HCT116 (cell line): ENCODE data around the gene ZNF292. TPM values are rescaled to one million over a fixed set of nuclear protein-coding genes. Genes with fewer than 3 reads are reported as not detected.

Experiments
- ATAC-seq: fragments of 200-7000 bp; cut with Tn5 transposase; 2 replicates; pipeline ENCODE4 v1.9.1; 2020; ENCODE audit warnings: mild to moderate bottlenecking, moderate library complexity
- BruUV-seq: library from RNA; stranded (reverse); fragments of 400-500 nt; replicated peaks from 2 replicates; lab custom pipeline; 2021; lab: Mats Ljungman, UMichigan
- CTCF ChIA-PET: fragments of 300-600 bp; sonication (Branson Sonifier 250); formaldehyde crosslinking; loops from one replicate; lab custom pipeline; 2021; ENCODE audit warnings: antibody characterized with exemption; lab: Charles Lee
- POLR2A ChIA-PET: fragments of 300-600, 350-600 bp; sonication (Branson Sonifier 250); formaldehyde crosslinking; loops from one replicate; lab custom pipeline; 2021; ENCODE audit warnings: antibody characterized with exemption; lab: Charles Lee
- RAD21 ChIA-PET, 2 experiments: fragments of 300-600 bp; sonication (Branson Sonifier 250); formaldehyde crosslinking; loops; one replicate each; lab custom pipeline; 2023; ENCODE audit warnings: low total read pairs in 2 of 2; ENCODE audit not compliant: uncharacterized antibody in 2 of 2, unreplicated experiment in 2 of 2, low non-redundant PET in 1 of 2; lab: Charles Lee
- DNase-seq: peaks from one replicate; pipeline ENCODE4 v3.0.0-alpha.2; 2010; ENCODE audit warnings: low read depth, low spot score
- H2AFZ ChIP-seq: fragments of 200-600 bp; shearing (Covaris generic), sonication (generic); 2 replicates; pipeline ENCODE4 v1.6.1; 2017; ENCODE audit warnings: low read depth, mixed run types, mixed read lengths, antibody characterized with exemption, low read length; ENCODE audit not compliant: poor library complexity, severe bottlenecking
- H3K27ac ChIP-seq: 2 replicates; pipeline ENCODE4 v1.5.1; 2012; ENCODE audit warnings: low read depth, low read length
- H3K27me3 ChIP-seq: fragments of 200-600 bp; sonication (generic); 2 replicates; pipeline ENCODE4 v1.6.1; 2016; ENCODE audit warnings: mixed run types, low read length, mixed read lengths; ENCODE audit not compliant: insufficient read depth
- H3K36me3 ChIP-seq, 2 experiments: fragments of 200-500 bp in 1 of 2; fragments of 200-600 bp in 1 of 2; sonication (Bioruptor generic) in 1 of 2; sonication (generic) in 1 of 2; 2 replicates each; pipeline versions ENCODE4 v1.5.1 to v1.6.1; 2014 to 2016; ENCODE audit warnings: low read length in 2 of 2, inconsistent platforms in 1 of 2, mixed read lengths in 1 of 2, mixed run types in 1 of 2; ENCODE audit not compliant: insufficient read depth in 2 of 2, control insufficient read depth in 1 of 2
- H3K4me1 ChIP-seq, 2 experiments: fragments of 200-600 bp in 1 of 2; sonication (generic) in 1 of 2; 2 replicates each; pipeline versions ENCODE4 v1.5.1 to v1.6.1; 2012 to 2017; ENCODE audit warnings: low read length in 2 of 2, inconsistent platforms in 1 of 2, mild to moderate bottlenecking in 1 of 2, mixed read lengths in 1 of 2, mixed run types in 1 of 2, moderate library complexity in 1 of 2; ENCODE audit not compliant: insufficient read depth in 2 of 2, control insufficient read depth in 1 of 2
- H3K4me2 ChIP-seq: fragments of 200-600 bp; sonication (generic); 2 replicates; pipeline ENCODE4 v1.6.1; 2017; ENCODE audit warnings: mixed run types, low read length, mixed read lengths
- H3K4me3 ChIP-seq, 2 experiments: fragments of 200-600 bp in 1 of 2; sonication (generic) in 1 of 2; replicated peaks in 1 of 2; 2 replicates each; pipeline ENCODE4 v1.5.1; 2011 to 2016; ENCODE audit warnings: low read length in 2 of 2, control low read depth in 1 of 2, low read depth in 1 of 2, mild to moderate bottlenecking in 1 of 2, mixed read lengths in 1 of 2, mixed run types in 1 of 2
- H3K79me2 ChIP-seq: fragments of 200-600 bp; sonication (generic); 2 replicates; pipeline ENCODE4 v1.6.1; 2017; ENCODE audit warnings: mild to moderate bottlenecking, mixed run types, low read length, moderate library complexity, mixed read lengths; ENCODE audit not compliant: insufficient read depth
- H3K9ac ChIP-seq: fragments of 200-600 bp; sonication (generic); 2 replicates; pipeline ENCODE4 v1.6.1; 2016; ENCODE audit warnings: low read length, mixed read lengths
- H3K9me2 ChIP-seq: fragments of 200-600 bp; sonication (generic), shearing (Covaris generic); 2 replicates; pipeline ENCODE4 v1.6.1; 2017; ENCODE audit warnings: mixed run types, mild to moderate bottlenecking, moderate library complexity; ENCODE audit not compliant: insufficient read depth
- H3K9me3 ChIP-seq, 2 experiments: fragments of 200-500 bp in 1 of 2; fragments of 200-600 bp in 1 of 2; sonication (Bioruptor generic) in 1 of 2; sonication (generic) in 1 of 2; 2 replicates each; pipeline ENCODE4 v1.6.1; 2014 to 2017; ENCODE audit warnings: low read length in 2 of 2, mixed read lengths in 2 of 2, inconsistent platforms in 1 of 2, low read depth in 1 of 2, mild to moderate bottlenecking in 1 of 2, mixed run types in 1 of 2, moderate library complexity in 1 of 2; ENCODE audit not compliant: control insufficient read depth in 1 of 2, insufficient read depth in 1 of 2
- H4K20me1 ChIP-seq: fragments of 200-600 bp; sonication (generic), shearing (Covaris generic); 2 replicates; pipeline ENCODE4 v1.6.1; 2017; ENCODE audit warnings: mixed run types, mild to moderate bottlenecking, moderate library complexity; ENCODE audit not compliant: insufficient read depth
- CBX3 ChIP-seq: IDR thresholded peaks from 2 replicates; pipeline ENCODE4 v1.6.1; 2012; ENCODE audit warnings: low read depth
- EGR1 ChIP-seq: IDR thresholded peaks from 2 replicates; pipeline ENCODE4 v1.6.1; 2012; ENCODE audit warnings: low read depth
- ELF1 ChIP-seq: IDR thresholded peaks from 2 replicates; pipeline ENCODE4 v1.6.1; 2012; ENCODE audit warnings: low read depth, borderline replicate concordance
- EZH2 ChIP-seq: fragments of 200-600 bp; sonication (generic); IDR thresholded peaks from 2 replicates; pipeline ENCODE4 v1.6.1; 2017; ENCODE audit warnings: antibody characterized with exemption, mixed run types
- EZH2phosphoT487 ChIP-seq: fragments of 200-600 bp; IDR thresholded peaks from 2 replicates; pipeline ENCODE4 v1.6.1; 2018; ENCODE audit warnings: antibody characterized with exemption, borderline replicate concordance
- FOSL1 ChIP-seq: IDR thresholded peaks from 2 replicates; pipeline ENCODE4 v1.6.1; 2012; ENCODE audit warnings: low read depth
- JUND ChIP-seq: IDR thresholded peaks from 2 replicates; pipeline ENCODE4 v1.6.1; 2012
- POLR2A ChIP-seq: IDR thresholded peaks from 2 replicates; pipeline ENCODE4 v1.7.0; 2011; ENCODE audit warnings: borderline replicate concordance; ENCODE audit not compliant: insufficient read depth, insufficient read length; ENCODE audit errors: extremely low read depth
- POLR2AphosphoS5 ChIP-seq: IDR thresholded peaks from 2 replicates; pipeline ENCODE4 v1.6.1; 2011; ENCODE audit warnings: mild to moderate bottlenecking, low read depth, low read length, moderate library complexity
- RAD21 ChIP-seq: IDR thresholded peaks from 2 replicates; pipeline ENCODE4 v1.6.1; 2012; ENCODE audit warnings: low read depth, mild to moderate bottlenecking
- SIN3A ChIP-seq: IDR thresholded peaks from 2 replicates; pipeline ENCODE4 v1.6.1; 2012; ENCODE audit warnings: low read depth
- SP1 ChIP-seq: IDR thresholded peaks from 2 replicates; pipeline ENCODE4 v1.6.1; 2012; ENCODE audit warnings: low read depth
- SRF ChIP-seq: IDR thresholded peaks from 2 replicates; pipeline ENCODE4 v1.6.1; 2012; ENCODE audit warnings: low read depth
- TCF7L2 ChIP-seq: IDR thresholded peaks from 2 replicates; pipeline ENCODE4 v1.7.0; 2011; ENCODE audit warnings: borderline replicate concordance, inconsistent platforms; ENCODE audit not compliant: insufficient read depth, insufficient read length; ENCODE audit errors: extremely low read depth
- YY1 ChIP-seq: IDR thresholded peaks from 2 replicates; pipeline ENCODE4 v1.6.1; 2011; ENCODE audit warnings: low read length, low read depth, moderate library complexity, mild to moderate bottlenecking; ENCODE audit not compliant: insufficient replicate concordance; ENCODE audit errors: extremely low read depth
- ZNF274 ChIP-seq: fragments of 200-500 bp; sonication (Bioruptor generic); IDR thresholded peaks from 2 replicates; pipeline ENCODE4 v1.6.1; 2014; ENCODE audit warnings: mild to moderate bottlenecking, low read depth, low read length, inconsistent platforms
- intact Hi-C: fragments of 100-400 bp; cut with micrococcal nuclease; formaldehyde crosslinking; loops from 2 replicates; pipeline ENCODE4 v1.10.0; 2022
- total RNA-seq: library from RNA; stranded (reverse); gene quantifications from one replicate; pipeline ENCODE4 v1.2.1, GENCODE V29; 2021; ENCODE audit not compliant: unreplicated experiment
- TF ChIP-seq, protein P1 (sequence below): IDR thresholded peaks from 2 replicates; pipeline ENCODE4 v1.6.1; 2012; ENCODE audit warnings: low read depth
- TF ChIP-seq, protein P2 (sequence below): IDR thresholded peaks from 2 replicates; pipeline ENCODE4 v1.6.1; 2011; ENCODE audit warnings: mild to moderate bottlenecking, low read length, moderate library complexity; ENCODE audit not compliant: insufficient replicate concordance; ENCODE audit errors: extremely low read depth
- TF ChIP-seq, protein P3 (sequence below): IDR thresholded peaks from 2 replicates; pipeline ENCODE4 v1.6.1; 2012
- TF ChIP-seq, protein P4 (sequence below): IDR thresholded peaks from 2 replicates; pipeline ENCODE4 v1.6.1; 2012

The ZNF292 gene
- total RNA-seq, 1 experiment from 2014 or later: 35.3 TPM

DNA sequence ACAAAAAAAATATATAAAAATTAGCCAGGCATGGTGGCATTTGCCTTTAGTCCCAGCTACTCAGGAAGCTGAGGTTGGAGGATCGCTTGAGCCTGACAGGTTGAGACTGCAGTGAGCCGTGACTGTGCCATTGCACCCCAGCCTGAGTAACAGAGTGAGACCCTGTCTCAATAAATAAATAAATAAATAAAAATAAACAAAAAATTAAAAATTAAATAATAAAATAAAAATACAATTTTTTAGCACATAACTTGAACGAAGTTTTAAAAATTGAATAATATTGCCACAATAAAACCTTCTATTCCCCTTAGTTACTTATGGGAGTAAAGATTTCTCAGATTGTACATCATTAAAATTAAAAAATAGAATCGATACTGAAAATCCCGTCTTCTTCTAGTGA is 31.3 kb upstream of the ZNF292 start:
- Histone ChIP-seq H2AFZ (no peak overlapping the region), H3K79me2 (no peaks in the 10 kb centered on the region), H3K27ac (no peak overlapping the region), H3K9me2 (no peaks in the 10 kb centered on the region), H3K4me2 (no peak overlapping the region), H3K9me3 (no peaks in the 10 kb centered on the region), H3K9ac (no peak overlapping the region), H3K4me3 (no peak overlapping the region), H3K4me1 (no peaks in the 10 kb centered on the region), H3K27me3 (no peaks in the 10 kb centered on the region), H4K20me1 (no peaks in the 10 kb centered on the region), H3K36me3 (no peaks in the 10 kb centered on the region)
- ChIA-PET RAD21 (no interaction called here), CTCF (no interaction called here), POLR2A (no interaction called here)
- TF ChIP-seq SRF (no peak), POLR2A (no peak), POLR2AphosphoS5 (no peak), EZH2 (no peak), RAD21 (no peak), ZNF274 (no peak), ELF1 (no peak), FOSL1 (no peak), SP1 (no peak), TCF7L2 (no peak), YY1 (no peak), EZH2phosphoT487 (no peak), CBX3 (no peak), EGR1 (no peak), SIN3A (no peak), JUND (no peak)
- TF ChIP-seq, protein P1, sequence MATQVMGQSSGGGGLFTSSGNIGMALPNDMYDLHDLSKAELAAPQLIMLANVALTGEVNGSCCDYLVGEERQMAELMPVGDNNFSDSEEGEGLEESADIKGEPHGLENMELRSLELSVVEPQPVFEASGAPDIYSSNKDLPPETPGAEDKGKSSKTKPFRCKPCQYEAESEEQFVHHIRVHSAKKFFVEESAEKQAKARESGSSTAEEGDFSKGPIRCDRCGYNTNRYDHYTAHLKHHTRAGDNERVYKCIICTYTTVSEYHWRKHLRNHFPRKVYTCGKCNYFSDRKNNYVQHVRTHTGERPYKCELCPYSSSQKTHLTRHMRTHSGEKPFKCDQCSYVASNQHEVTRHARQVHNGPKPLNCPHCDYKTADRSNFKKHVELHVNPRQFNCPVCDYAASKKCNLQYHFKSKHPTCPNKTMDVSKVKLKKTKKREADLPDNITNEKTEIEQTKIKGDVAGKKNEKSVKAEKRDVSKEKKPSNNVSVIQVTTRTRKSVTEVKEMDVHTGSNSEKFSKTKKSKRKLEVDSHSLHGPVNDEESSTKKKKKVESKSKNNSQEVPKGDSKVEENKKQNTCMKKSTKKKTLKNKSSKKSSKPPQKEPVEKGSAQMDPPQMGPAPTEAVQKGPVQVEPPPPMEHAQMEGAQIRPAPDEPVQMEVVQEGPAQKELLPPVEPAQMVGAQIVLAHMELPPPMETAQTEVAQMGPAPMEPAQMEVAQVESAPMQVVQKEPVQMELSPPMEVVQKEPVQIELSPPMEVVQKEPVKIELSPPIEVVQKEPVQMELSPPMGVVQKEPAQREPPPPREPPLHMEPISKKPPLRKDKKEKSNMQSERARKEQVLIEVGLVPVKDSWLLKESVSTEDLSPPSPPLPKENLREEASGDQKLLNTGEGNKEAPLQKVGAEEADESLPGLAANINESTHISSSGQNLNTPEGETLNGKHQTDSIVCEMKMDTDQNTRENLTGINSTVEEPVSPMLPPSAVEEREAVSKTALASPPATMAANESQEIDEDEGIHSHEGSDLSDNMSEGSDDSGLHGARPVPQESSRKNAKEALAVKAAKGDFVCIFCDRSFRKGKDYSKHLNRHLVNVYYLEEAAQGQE: no peak
- TF ChIP-seq, protein P2, sequence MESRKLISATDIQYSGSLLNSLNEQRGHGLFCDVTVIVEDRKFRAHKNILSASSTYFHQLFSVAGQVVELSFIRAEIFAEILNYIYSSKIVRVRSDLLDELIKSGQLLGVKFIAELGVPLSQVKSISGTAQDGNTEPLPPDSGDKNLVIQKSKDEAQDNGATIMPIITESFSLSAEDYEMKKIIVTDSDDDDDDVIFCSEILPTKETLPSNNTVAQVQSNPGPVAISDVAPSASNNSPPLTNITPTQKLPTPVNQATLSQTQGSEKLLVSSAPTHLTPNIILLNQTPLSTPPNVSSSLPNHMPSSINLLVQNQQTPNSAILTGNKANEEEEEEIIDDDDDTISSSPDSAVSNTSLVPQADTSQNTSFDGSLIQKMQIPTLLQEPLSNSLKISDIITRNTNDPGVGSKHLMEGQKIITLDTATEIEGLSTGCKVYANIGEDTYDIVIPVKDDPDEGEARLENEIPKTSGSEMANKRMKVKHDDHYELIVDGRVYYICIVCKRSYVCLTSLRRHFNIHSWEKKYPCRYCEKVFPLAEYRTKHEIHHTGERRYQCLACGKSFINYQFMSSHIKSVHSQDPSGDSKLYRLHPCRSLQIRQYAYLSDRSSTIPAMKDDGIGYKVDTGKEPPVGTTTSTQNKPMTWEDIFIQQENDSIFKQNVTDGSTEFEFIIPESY: no peak
- TF ChIP-seq, protein P3, sequence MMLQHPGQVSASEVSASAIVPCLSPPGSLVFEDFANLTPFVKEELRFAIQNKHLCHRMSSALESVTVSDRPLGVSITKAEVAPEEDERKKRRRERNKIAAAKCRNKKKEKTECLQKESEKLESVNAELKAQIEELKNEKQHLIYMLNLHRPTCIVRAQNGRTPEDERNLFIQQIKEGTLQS: no peak
- TF ChIP-seq, protein P4, sequence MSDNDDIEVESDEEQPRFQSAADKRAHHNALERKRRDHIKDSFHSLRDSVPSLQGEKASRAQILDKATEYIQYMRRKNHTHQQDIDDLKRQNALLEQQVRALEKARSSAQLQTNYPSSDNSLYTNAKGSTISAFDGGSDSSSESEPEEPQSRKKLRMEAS: no peak
- ATAC-seq: no peak
- no peak for DNase-seq
- no TSS peak for BruUV-seq
- intact Hi-C loops: no loop called here
